Cardiac muscle cell (in vitro differentiated cells and primary cell): Measurements from ENCODE around the gene C1orf21. TPM values are rescaled to one million over a fixed set of nuclear protein-coding genes. Genes with fewer than 3 reads are reported as not detected.

ENCODE experiments used
- DNase-seq, 2 donors: peaks; one replicate each; pipeline versions ENCODE4 v3.0.0 to v3.0.0-alpha.2; 2010 to 2017; ENCODE audit warnings: low read depth in 1 of 2, low spot score in 1 of 2
- H3K27ac ChIP-seq: fragments of 200-600 bp; sonication (generic); 2 replicates; pipeline ENCODE4 v1.5.1; 2016
- H3K27me3 ChIP-seq: fragments of 200-600 bp; sonication (generic); 2 replicates; pipeline ENCODE4 v1.6.0; 2016; ENCODE audit warnings: control low read depth
- H3K36me3 ChIP-seq: fragments of 200-600 bp; sonication (generic); 2 replicates; pipeline ENCODE4 v1.5.1; 2016; ENCODE audit warnings: control low read depth
- H3K4me1 ChIP-seq: fragments of 200-600 bp; sonication (generic); 2 replicates; pipeline ENCODE4 v1.8.1; 2017; ENCODE audit warnings: low read depth, mild to moderate bottlenecking, mixed run types
- H3K4me3 ChIP-seq: fragments of 200-600 bp; sonication (generic); 2 replicates; pipeline ENCODE4 v1.5.1; 2016; ENCODE audit warnings: mild to moderate bottlenecking
- H3K9me3 ChIP-seq: fragments of 200-600 bp; sonication (generic); 2 replicates; pipeline ENCODE4 v1.5.1; 2017; ENCODE audit warnings: low read depth, mild to moderate bottlenecking, control low read depth
- CTCF ChIP-seq: IDR thresholded peaks from 2 replicates; pipeline ENCODE4 v1.5.1; 2012; ENCODE audit warnings: low read depth, mild to moderate bottlenecking, low read length
- polyA plus RNA-seq: library from polyadenylated mRNA; unstranded; fragments of >200 nt; fragmentation: Nextera tagmentation; extraction: Ambion mirVana; gene quantifications from 2 replicates; pipeline ENCODE4 v1.2.1, GENCODE V29; 2016
- total RNA-seq: library from RNA; depleted of rRNA; stranded (reverse); fragments of >200 nt; gene quantifications from 2 replicates; pipeline ENCODE4 v1.2.3, GENCODE V29; 2016

The C1orf21 gene
- total and polyA plus RNA-seq, 2 experiments from 2014 or later = 10.9 to 26.8 TPM

GRCh38 chr1:184376369-184376768, 10.5 kb upstream of the C1orf21 start:
- no peaks in the 10 kb centered on the region for H3K9me3 ChIP-seq
- no peak for DNase-seq
- H3K4me1 ChIP-seq = no peaks in the 10 kb centered on the region
- H3K36me3 ChIP-seq = no peaks in the 10 kb centered on the region
- no peaks in the 10 kb centered on the region for H3K27me3 ChIP-seq
- no peak overlapping the region for H3K27ac ChIP-seq
- H3K4me3 ChIP-seq = no peak overlapping the region
- no peak for TF ChIP-seq CTCF

GRCh38 chr1:184379111-184379752, 7.6 kb upstream of the C1orf21 start:
- TF ChIP-seq CTCF = peak; percentile 27
- Histone ChIP-seq H3K27me3 (peaks cover 4% of the 10 kb centered on the region), H3K4me3 (no peak overlapping the region), H3K27ac (no peak overlapping the region), H3K36me3 (no peaks in the 10 kb centered on the region), H3K4me1 (no peaks in the 10 kb centered on the region), H3K9me3 (no peaks in the 10 kb centered on the region)
- DNase-seq = peak in 1 of 2 donors; percentile 10

GRCh38 chr1:184380468-184380867, 6.4 kb upstream of the C1orf21 start:
- TF ChIP-seq CTCF = no peak
- no peak for DNase-seq
- Histone ChIP-seq H3K36me3 (no peaks in the 10 kb centered on the region), H3K4me3 (no peak overlapping the region), H3K27ac (no peak overlapping the region), H3K4me1 (no peaks in the 10 kb centered on the region), H3K27me3 (peaks cover 9% of the 10 kb centered on the region), H3K9me3 (no peaks in the 10 kb centered on the region)

- Histone ChIP-seq H3K9me3 (no peaks in the 10 kb centered on the region), H3K4me1 (no peaks in the 10 kb centered on the region), H3K27ac (no peak overlapping the region), H3K27me3 (peaks cover 9% of the 10 kb centered on the region), H3K36me3 (no peaks in the 10 kb centered on the region), H3K4me3 (no peak overlapping the region)
- DNase-seq = no peak
- TF ChIP-seq CTCF = no peak
These were observed 3.0 kb upstream of the C1orf21 start for GRCh38 chr1:184383772-184384323.

GRCh38 chr1:184385865-184386311, 941 bp upstream of the C1orf21 start:
- DNase-seq = no peak
- no peaks in the 10 kb centered on the region for H3K9me3 ChIP-seq
- H3K36me3 ChIP-seq = no peaks in the 10 kb centered on the region
- peaks cover 5% of the 10 kb centered on the region for H3K4me1 ChIP-seq
- no peak overlapping the region for H3K27ac ChIP-seq
- H3K27me3 ChIP-seq = peaks cover 9% of the 10 kb centered on the region
- no peak for TF ChIP-seq CTCF
- peak overlapping the region; percentile 95 for H3K4me3 ChIP-seq
